DMS 273 (cell line): ENCODE measurements around the gene PDZK1.
"Not testable (repeated sequence)": the region's sequence is repeated elsewhere in the genome, so short reads cannot be mapped to it uniquely, and the experiment has no call there.

Source experiments
- DNase-seq: peaks from one replicate; lab custom pipeline; 2025; ENCODE audit not compliant: unreplicated experiment; lab: John Stamatoyannopoulos, UW

Gene PDZK1

GRCh38 chr1:145656245-145656943, 50.8 kb downstream of the PDZK1 start:
- DNase-seq: not testable (repeated sequence)

GRCh38 chr1:145643990-145644389, 63.2 kb downstream of the PDZK1 start:
- not testable (repeated sequence) for DNase-seq

- DNase-seq: not testable (repeated sequence)
Measured at GRCh38 chr1:145641886-145642285, 65.3 kb downstream of the PDZK1 start.

GRCh38 chr1:145636237-145636636, 70.9 kb downstream of the PDZK1 start:
- DNase-seq: not testable (repeated sequence)

- not testable (repeated sequence) for DNase-seq
Measured at GRCh38 chr1:145622177-145622576, 85.0 kb downstream of the PDZK1 start.
